ENCODE results near the gene CLIC6. TPM values are rescaled to one million over a fixed set of nuclear protein-coding genes. Genes with fewer than 3 reads are reported as not detected.

CLIC6 gene
- not detected in 2 replicates for total RNA-seq

GRCh38 chr21:34668803-34669148 is at the start of gene CLIC6:
CLIC6 (plus strand) TSS chr21:34668994; CDS start chr21:34669389, 395 bp downstream.

Other genes with a start within 250 kb of the CLIC6 start
- gene SMIM34, start 245.0 kb upstream of the CLIC6 start, total RNA-seq = not detected in 2 replicates
- gene KCNE1, start 156.8 kb upstream of the CLIC6 start, total RNA-seq = not detected in 2 replicates
- gene RCAN1, start 53.9 kb upstream of the CLIC6 start, total RNA-seq = 27.5 and 29.4 TPM in 2 replicates

All from mammary microvascular endothelial cell (primary cell).